HepG2 (cell line): Measurements from ENCODE around the gene KIAA1217. TPM values are rescaled to one million over a fixed set of nuclear protein-coding genes. Genes with fewer than 3 reads are reported as not detected.

ENCODE experiments used
- ATAC-seq: fragments of 200-7000 bp; cut with Tn5 transposase; 3 replicates; pipeline ENCODE4 v1.9.1; 2020; ENCODE audit warnings: mild to moderate bottlenecking, moderate library complexity
- BruUV-seq: library from RNA; stranded (reverse); fragments of 400-500 nt; replicated peaks from 2 replicates; lab custom pipeline; 2021; lab: Mats Ljungman, UMichigan
- CTCF ChIA-PET: fragments of 300-600 bp; formaldehyde crosslinking; extraction: SDS; loops from one replicate; lab custom pipeline; 2021; ENCODE audit warnings: low total read pairs, inconsistent platforms, low intra/inter-chr PET ratio; lab: Yijun Ruan, JAX
- POLR2A ChIA-PET: fragments of 350-600 bp; sonication (Branson Sonifier 250); formaldehyde crosslinking; loops from one replicate; lab custom pipeline; 2020; ENCODE audit warnings: antibody characterized with exemption, inconsistent platforms; lab: Yijun Ruan, JAX
- DNase-seq: peaks from one replicate; pipeline ENCODE4 v3.0.0-alpha.2; 2015; ENCODE audit warnings: low spot score
- FAIRE-seq: peaks from 3 replicates; lab custom pipeline; 2011; peaks lifted over from hg19 to GRCh38; lab: Jason Lieb, UNC
- H2AFZ ChIP-seq: one replicate; pipeline ENCODE4 v1.6.1; 2011; ENCODE audit warnings: low read length, inconsistent platforms
- H3K27ac ChIP-seq: fragments of 300-600 bp; 3 replicates; pipeline ENCODE4 v1.8.0; 2011; ENCODE audit warnings: mixed run types, mild to moderate bottlenecking, mixed read lengths, low read length, inconsistent platforms; ENCODE audit not compliant: insufficient read depth; ENCODE audit errors: extremely low read length
- H3K27me3 ChIP-seq, 2 experiments: fragments of 200-600 bp in 1 of 2; 2 replicates in 1 of 2; 3 replicates in 1 of 2; pipeline versions ENCODE4 v1.6.0 to v1.8.0; 2011; ENCODE audit warnings: low read length in 2 of 2, mild to moderate bottlenecking in 2 of 2, moderate library complexity in 2 of 2, inconsistent platforms in 1 of 2; ENCODE audit not compliant: insufficient read depth in 2 of 2, control insufficient read depth in 1 of 2
- H3K36me3 ChIP-seq, 2 experiments: fragments of 200-600 bp in 1 of 2; replicated peaks in 1 of 2; 2 replicates in 1 of 2; 3 replicates in 1 of 2; pipeline versions ENCODE4 v1.5.1 to v1.8.0; 2011; ENCODE audit warnings: low read length in 2 of 2, inconsistent platforms in 1 of 2; ENCODE audit not compliant: insufficient read depth in 2 of 2, control insufficient read depth in 1 of 2
- H3K4me1 ChIP-seq: 2 replicates; pipeline ENCODE4 v1.5.1; 2012; ENCODE audit warnings: low read length, inconsistent platforms; ENCODE audit not compliant: insufficient read depth
- H3K4me2 ChIP-seq: 2 replicates; pipeline ENCODE4 v1.6.0; 2011; ENCODE audit warnings: low read depth, low read length, inconsistent platforms
- H3K4me3 ChIP-seq, 3 experiments: fragments of 200-600 bp in 1 of 3; sonication (generic), shearing (Covaris generic) in 1 of 3; replicated peaks in 1 of 3; 2 replicates each; pipeline ENCODE4 v1.5.1; 2011 to 2016; ENCODE audit warnings: low read length in 3 of 3, inconsistent platforms in 2 of 3, low read depth in 2 of 3, mild to moderate bottlenecking in 2 of 3, control low read depth in 1 of 3, mixed read lengths in 1 of 3; ENCODE audit not compliant: insufficient read depth in 1 of 3
- H3K79me2 ChIP-seq: one replicate; pipeline ENCODE4 v1.6.1; 2011; ENCODE audit warnings: low read length, inconsistent platforms; ENCODE audit not compliant: insufficient read depth
- H3K9ac ChIP-seq: 2 replicates; pipeline ENCODE4 v1.6.0; 2011; ENCODE audit warnings: mild to moderate bottlenecking, low read depth, low read length, inconsistent platforms; ENCODE audit not compliant: insufficient read depth
- H3K9me3 ChIP-seq: 2 replicates; pipeline ENCODE4 v1.5.1; 2012; ENCODE audit warnings: mild to moderate bottlenecking, low read length
- H4K20me1 ChIP-seq: 2 replicates; pipeline ENCODE4 v1.6.0; 2011; ENCODE audit warnings: inconsistent platforms, mild to moderate bottlenecking, low read length, moderate library complexity; ENCODE audit not compliant: insufficient read depth
- HMG20A ChIP-seq: IDR thresholded peaks from 2 replicates; pipeline ENCODE4 v1.6.1; 2016; ENCODE audit warnings: borderline replicate concordance
- HMGA1 ChIP-seq: sonication (generic); formaldehyde crosslinking; conservative IDR thresholded peaks from 2 replicates; pipeline ENCODE4 v1.4.0; 2020; ENCODE audit warnings: missing genetic modification reagents
- TFDP1 ChIP-seq: IDR thresholded peaks from 2 replicates; pipeline ENCODE4 v1.6.1; 2016; ENCODE audit warnings: missing compliant biosample characterization, missing genetic modification reagents, borderline replicate concordance
- ZBTB7A ChIP-seq: sonication (generic); formaldehyde crosslinking; IDR thresholded peaks from 2 replicates; pipeline ENCODE4 v1.8.0; 2022; ENCODE audit warnings: mild to moderate bottlenecking, missing genetic modification reagents
- ZIK1 ChIP-seq: sonication (generic); formaldehyde crosslinking; IDR thresholded peaks from 2 replicates; pipeline ENCODE4 v1.5.0; 2020; ENCODE audit warnings: mild to moderate bottlenecking, low read depth, missing genetic modification reagents, borderline replicate concordance
- ZNF512B ChIP-seq: sonication (generic); formaldehyde crosslinking; IDR thresholded peaks from 2 replicates; pipeline ENCODE4 v1.5.1; 2020; ENCODE audit warnings: missing genetic modification reagents, mild to moderate bottlenecking, borderline replicate concordance
- ZNF790 ChIP-seq: sonication (generic); formaldehyde crosslinking; IDR thresholded peaks from 2 replicates; pipeline ENCODE4 v1.8.0; 2022; ENCODE audit warnings: missing genetic modification reagents, mild to moderate bottlenecking, borderline replicate concordance
- WGBS: methylation state at CpG from one replicate; pipeline ENCODE4 v1.1.6; 2017; ENCODE audit warnings: low lambda C conversion rate; 5-methylcytosine and 5-hydroxymethylcytosine counted together
- in situ Hi-C: cut with HindIII; loops from 2 replicates; pipeline ENCODE4 v1.10.0; 2017; ENCODE audit warnings: low pct_unique_long_range_greater_than_20kb; ENCODE audit not compliant: extremely low pct_ligation_motif_present
- intact Hi-C: fragments of 100-400 bp; cut with micrococcal nuclease; formaldehyde crosslinking; loops from one replicate; pipeline ENCODE4 v1.10.0; 2022; ENCODE audit not compliant: unreplicated experiment
- polyA plus RNA-seq, 8 experiments: library from polyadenylated mRNA; depleted of rRNA in 3 of 8; stranded (reverse) in 7 of 8; unstranded in 1 of 8; fragments of >200 nt; fragmentation: Illumina TruSeq in 4 of 8; extraction: Trizol in 4 of 8; gene quantifications; 2 replicates each; pipeline versions ENCODE4 v1.2.1 to v1.2.3, GENCODE V29; 2011 to 2016; ENCODE audit warnings: low read depth in 4 of 8, missing spikeins in 1 of 8, mixed read lengths in 1 of 8; ENCODE audit not compliant: insufficient read depth in 1 of 8
- total RNA-seq, 5 experiments: library from RNA; depleted of rRNA; stranded (reverse); fragments of >200 nt; fragmentation: Illumina TruSeq; extraction: Trizol; gene quantifications; 2 replicates each; pipeline ENCODE4 v1.2.3, GENCODE V29; 2016; ENCODE audit warnings: low read depth in 1 of 5
- TF ChIP-seq, protein P1 (sequence below): sonication (generic); formaldehyde crosslinking; IDR thresholded peaks from 2 replicates; pipeline ENCODE4 v1.5.1; 2020; ENCODE audit warnings: missing genetic modification reagents, mild to moderate bottlenecking, borderline replicate concordance

KIAA1217 gene
- total and polyA plus RNA-seq, 2 of the 13 experiments (the other 11 are each of a cell fraction or from before 2014, with no cell fraction given): 4.6 to 10.9 TPM

GRCh38 chr10:24428410-24428782, 219.5 kb downstream of the KIAA1217 start:
- TF ChIP-seq HMG20A (CRISPR knock-in tag): no peak
- TF ChIP-seq ZNF512B: no peak
- no peak for TF ChIP-seq ZIK1
- TF ChIP-seq TFDP1 (CRISPR knock-in tag): no peak
- no peak for TF ChIP-seq HMGA1
- TF ChIP-seq ZNF790 (CRISPR knock-in tag): no peak
- no peak for TF ChIP-seq ZBTB7A
- TF ChIP-seq, protein P1, sequence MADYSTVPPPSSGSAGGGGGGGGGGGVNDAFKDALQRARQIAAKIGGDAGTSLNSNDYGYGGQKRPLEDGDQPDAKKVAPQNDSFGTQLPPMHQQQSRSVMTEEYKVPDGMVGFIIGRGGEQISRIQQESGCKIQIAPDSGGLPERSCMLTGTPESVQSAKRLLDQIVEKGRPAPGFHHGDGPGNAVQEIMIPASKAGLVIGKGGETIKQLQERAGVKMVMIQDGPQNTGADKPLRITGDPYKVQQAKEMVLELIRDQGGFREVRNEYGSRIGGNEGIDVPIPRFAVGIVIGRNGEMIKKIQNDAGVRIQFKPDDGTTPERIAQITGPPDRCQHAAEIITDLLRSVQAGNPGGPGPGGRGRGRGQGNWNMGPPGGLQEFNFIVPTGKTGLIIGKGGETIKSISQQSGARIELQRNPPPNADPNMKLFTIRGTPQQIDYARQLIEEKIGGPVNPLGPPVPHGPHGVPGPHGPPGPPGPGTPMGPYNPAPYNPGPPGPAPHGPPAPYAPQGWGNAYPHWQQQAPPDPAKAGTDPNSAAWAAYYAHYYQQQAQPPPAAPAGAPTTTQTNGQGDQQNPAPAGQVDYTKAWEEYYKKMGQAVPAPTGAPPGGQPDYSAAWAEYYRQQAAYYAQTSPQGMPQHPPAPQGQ (CRISPR knock-in tag): no peak
- FAIRE-seq: no peak
- Histone ChIP-seq H3K9me3 (no peaks in the 10 kb centered on the region), H3K4me1 (peaks cover 9% of the 10 kb centered on the region), H3K27ac (no peak overlapping the region), H2AFZ (no peak overlapping the region), H3K4me3 (no peak overlapping the region), H3K27me3 (no peaks in the 10 kb centered on the region), H3K36me3 (peaks cover 2 to 6% of the 10 kb centered on the region in 2 experiments; a peak in 3 of 5 replicates), H3K79me2 (no peaks in the 10 kb centered on the region), H4K20me1 (no peaks in the 10 kb centered on the region), H3K9ac (no peak overlapping the region), H3K4me2 (no peak overlapping the region)
- intact Hi-C loops (no loop called here), in situ Hi-C loops (no loop called here)
- ATAC-seq: no peak
- CTCF ChIA-PET: no interaction called here
- 75% methylated on average over 2 of the region's 2 CpGs for WGBS
- POLR2A ChIA-PET: no interaction called here
- no TSS peak for BruUV-seq
- no peak for DNase-seq
